ENCODE measurements around the gene PARVB.

The PARVB gene

DNA sequence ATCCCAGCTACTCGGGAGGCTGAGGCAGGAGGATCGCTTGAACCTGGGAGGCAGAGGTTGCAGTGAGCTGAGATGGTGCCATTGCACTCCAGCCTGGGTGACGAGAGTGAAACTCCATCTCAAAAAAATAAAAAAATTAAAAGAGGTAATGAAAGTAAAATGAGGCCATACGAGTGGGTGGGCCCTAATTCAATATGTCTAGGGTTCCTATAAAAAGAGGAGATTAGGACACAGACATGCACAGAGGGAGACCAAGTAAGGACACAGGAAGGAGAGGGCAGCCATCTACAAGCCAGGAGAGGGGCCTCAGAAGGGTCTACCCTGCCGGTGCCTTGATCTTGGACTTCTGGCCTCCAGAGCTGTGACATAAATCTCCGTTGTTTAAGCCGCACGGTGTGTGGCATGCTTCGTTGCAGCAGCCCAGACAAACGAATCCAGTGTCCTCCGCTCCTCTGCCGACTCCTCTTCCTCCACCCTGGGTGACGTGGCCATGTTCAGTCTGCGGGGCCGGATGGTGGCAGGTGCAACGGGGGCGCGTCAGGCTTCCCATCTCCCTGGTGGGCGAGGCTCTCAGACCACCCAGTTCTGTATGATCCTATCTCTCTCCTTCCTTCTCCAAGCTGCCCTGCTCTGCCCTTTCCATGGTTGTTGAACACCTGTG lies 105.0 kb downstream of the PARVB start:
- H3K79me2 ChIP-seq (ENCODE audit: control insufficient read depth, insufficient read depth, low read length, unreplicated experiment) = no peaks in the 10 kb centered on the region
- no peak overlapping the region for H3K27ac ChIP-seq (ENCODE audit: low read depth, low read length)
- H3K27me3 ChIP-seq (ENCODE audit: insufficient read depth, low read length) = no peaks in the 10 kb centered on the region
- no peak overlapping the region for H3K4me3 ChIP-seq (ENCODE audit: low read depth, low read length)
- H3K36me3 ChIP-seq (ENCODE audit: insufficient read depth, low read length) = no peaks in the 10 kb centered on the region
- H2AFZ ChIP-seq (ENCODE audit: low read length, unreplicated experiment) = no peak overlapping the region
- no peaks in the 10 kb centered on the region for H3K4me1 ChIP-seq (ENCODE audit: control insufficient read depth, insufficient read depth, low read length, unreplicated experiment)

DNA sequence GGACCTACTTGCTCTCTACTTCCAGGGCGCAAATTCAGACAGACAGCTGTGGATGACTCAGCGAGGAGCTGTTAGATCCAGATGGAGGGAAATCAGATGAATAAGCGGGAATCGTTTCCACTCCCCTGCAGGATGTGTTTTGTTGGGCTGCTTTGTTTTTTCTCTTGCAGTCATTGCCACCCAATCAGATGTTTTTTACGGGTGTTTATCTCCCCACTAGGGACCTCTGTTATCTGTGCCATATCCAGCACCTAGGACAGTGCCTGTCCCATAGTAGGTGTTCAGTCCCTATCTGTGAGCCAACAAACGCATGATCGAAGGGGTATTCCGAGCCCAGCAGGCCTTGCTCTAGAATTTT lies 105.5 kb downstream of the PARVB start:
- no peaks in the 10 kb centered on the region for H3K27me3 ChIP-seq (ENCODE audit: insufficient read depth, low read length)
- no peak overlapping the region for H3K27ac ChIP-seq (ENCODE audit: low read depth, low read length)
- H3K4me3 ChIP-seq (ENCODE audit: low read depth, low read length) = no peak overlapping the region
- no peaks in the 10 kb centered on the region for H3K4me1 ChIP-seq (ENCODE audit: control insufficient read depth, insufficient read depth, low read length, unreplicated experiment)
- H2AFZ ChIP-seq (ENCODE audit: low read length, unreplicated experiment) = no peak overlapping the region
- no peaks in the 10 kb centered on the region for H3K79me2 ChIP-seq (ENCODE audit: control insufficient read depth, insufficient read depth, low read length, unreplicated experiment)
- no peaks in the 10 kb centered on the region for H3K36me3 ChIP-seq (ENCODE audit: insufficient read depth, low read length)

DNA sequence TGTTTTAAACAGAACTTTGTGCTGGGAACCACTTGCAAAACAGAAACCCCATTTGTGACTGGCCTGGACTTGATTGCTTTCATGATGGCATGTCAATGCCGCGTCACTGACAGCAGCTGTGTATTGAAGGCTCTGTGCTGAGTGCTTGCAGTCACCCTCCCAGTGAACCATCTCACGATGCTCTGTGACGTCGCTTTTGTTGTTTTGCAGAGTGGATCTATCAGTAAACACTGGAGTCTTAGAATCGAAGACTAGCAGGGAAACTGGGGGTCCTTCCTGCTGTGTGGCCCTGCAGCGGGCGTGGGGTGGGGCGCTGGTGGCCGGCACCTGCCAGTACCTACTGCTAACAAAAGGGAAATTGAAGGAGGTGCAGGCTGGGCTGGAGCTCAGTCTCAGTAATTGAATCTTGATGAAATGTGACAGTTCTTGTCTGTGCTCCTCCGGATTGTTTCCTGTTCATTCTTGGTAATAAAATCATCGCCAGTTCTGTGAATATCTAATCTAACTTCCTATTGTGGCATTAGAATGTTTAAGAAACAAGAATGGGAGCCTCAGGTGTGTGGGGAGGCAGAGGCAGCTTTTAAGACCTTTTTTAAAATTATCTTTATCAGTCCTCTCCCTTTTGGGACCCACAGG lies 106.1 kb downstream of the PARVB start:
- no peak overlapping the region for H2AFZ ChIP-seq (ENCODE audit: low read length, unreplicated experiment)
- H3K36me3 ChIP-seq (ENCODE audit: insufficient read depth, low read length) = no peaks in the 10 kb centered on the region
- H3K79me2 ChIP-seq (ENCODE audit: control insufficient read depth, insufficient read depth, low read length, unreplicated experiment) = no peaks in the 10 kb centered on the region
- H3K27ac ChIP-seq (ENCODE audit: low read depth, low read length) = no peak overlapping the region
- H3K4me3 ChIP-seq (ENCODE audit: low read depth, low read length) = no peak overlapping the region
- H3K27me3 ChIP-seq (ENCODE audit: insufficient read depth, low read length) = no peaks in the 10 kb centered on the region
- H3K4me1 ChIP-seq (ENCODE audit: control insufficient read depth, insufficient read depth, low read length, unreplicated experiment) = no peaks in the 10 kb centered on the region

DNA sequence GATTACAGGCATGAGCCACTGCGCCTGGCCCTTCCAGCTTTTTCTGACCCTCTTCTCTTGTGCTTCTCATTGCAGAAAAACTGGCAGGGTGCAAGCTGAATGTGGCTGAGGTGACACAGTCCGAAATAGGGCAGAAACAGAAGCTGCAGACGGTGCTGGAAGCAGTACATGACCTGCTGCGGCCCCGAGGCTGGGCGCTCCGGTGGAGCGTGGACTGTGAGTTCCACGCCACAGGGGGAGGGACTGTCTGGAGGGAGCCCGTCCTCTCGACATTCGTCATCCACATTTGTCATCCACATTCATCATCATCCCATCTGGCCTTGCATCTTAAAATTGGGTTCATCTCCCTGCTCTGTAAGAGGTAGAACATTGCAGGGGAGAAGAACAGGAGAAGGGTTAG lies 107.3 kb downstream of the PARVB start:
- Histone ChIP-seq H3K4me3 (ENCODE audit: low read depth, low read length) (no peak overlapping the region), H3K4me1 (ENCODE audit: control insufficient read depth, insufficient read depth, low read length, unreplicated experiment) (no peaks in the 10 kb centered on the region)

DNA sequence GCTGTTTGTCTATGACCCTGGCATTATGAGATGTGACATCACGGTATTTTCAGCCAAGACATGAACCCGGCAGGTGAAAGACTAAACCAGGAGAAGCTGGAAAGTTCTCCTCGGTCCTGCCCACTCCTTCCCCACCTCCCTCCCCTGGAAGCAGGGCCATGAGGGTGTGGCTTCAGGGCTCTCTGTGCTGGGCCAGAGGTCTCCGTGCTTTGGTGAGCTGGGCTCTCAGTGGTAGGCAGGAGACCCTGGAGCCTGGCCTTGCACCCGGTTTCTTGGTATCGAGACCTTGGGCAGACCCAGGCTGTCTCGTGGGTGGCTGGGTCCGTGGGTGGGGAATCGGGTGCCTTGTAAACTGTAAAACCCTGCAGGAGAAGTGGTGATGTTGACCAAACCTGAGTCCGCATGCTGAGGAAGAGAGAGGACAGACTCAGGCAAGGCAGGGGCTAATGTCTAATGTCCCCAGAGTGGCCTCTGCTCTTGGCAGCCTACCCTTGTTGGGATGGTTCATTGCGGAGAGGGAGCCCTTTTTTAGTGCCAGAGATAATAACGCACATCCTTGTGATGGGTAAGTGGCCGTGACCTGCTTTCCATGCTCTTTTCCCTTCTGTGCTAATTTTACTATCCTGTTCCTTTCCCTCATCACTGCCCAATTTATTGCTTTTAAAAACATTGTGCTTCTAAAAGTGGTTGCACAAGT lies 108.0 kb downstream of the PARVB start:
- Histone ChIP-seq H3K4me3 (ENCODE audit: low read depth, low read length) (no peak overlapping the region), H2AFZ (ENCODE audit: low read length, unreplicated experiment) (no peak overlapping the region), H3K4me1 (ENCODE audit: control insufficient read depth, insufficient read depth, low read length, unreplicated experiment) (no peaks in the 10 kb centered on the region), H3K79me2 (ENCODE audit: control insufficient read depth, insufficient read depth, low read length, unreplicated experiment) (no peaks in the 10 kb centered on the region), H3K36me3 (ENCODE audit: insufficient read depth, low read length) (peaks cover 11% of the 10 kb centered on the region; the same call in 1 of the 2 replicates), H3K27me3 (ENCODE audit: insufficient read depth, low read length) (no peaks in the 10 kb centered on the region), H3K27ac (ENCODE audit: low read depth, low read length) (no peak overlapping the region)

More for the DNA sequence above, 107.3 kb downstream of the PARVB start:
- Histone ChIP-seq H2AFZ (ENCODE audit: low read length, unreplicated experiment) (no peak overlapping the region), H3K27me3 (ENCODE audit: insufficient read depth, low read length) (no peaks in the 10 kb centered on the region), H3K27ac (ENCODE audit: low read depth, low read length) (no peak overlapping the region), H3K36me3 (ENCODE audit: insufficient read depth, low read length) (peaks cover 4% of the 10 kb centered on the region; the same call in 1 of the 2 replicates), H3K79me2 (ENCODE audit: control insufficient read depth, insufficient read depth, low read length, unreplicated experiment) (no peaks in the 10 kb centered on the region)

DNA sequence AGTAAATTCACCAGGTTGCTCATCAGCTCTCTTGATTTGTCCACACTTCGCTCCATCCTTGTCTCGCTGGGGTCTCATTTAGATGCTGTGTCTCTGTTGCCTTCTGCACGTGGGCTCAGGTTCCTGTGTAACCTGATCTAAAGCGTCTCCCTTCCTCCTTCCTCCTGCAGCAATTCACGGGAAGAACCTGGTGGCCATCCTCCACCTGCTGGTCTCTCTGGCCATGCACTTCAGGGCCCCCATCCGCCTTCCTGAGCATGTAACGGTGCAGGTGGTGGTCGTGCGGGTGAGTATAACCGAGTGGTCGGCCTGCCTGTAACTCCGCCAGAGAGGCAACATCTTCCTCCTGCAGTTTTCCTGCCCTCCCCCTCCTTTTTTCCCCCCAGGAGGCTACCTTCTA lies 108.6 kb downstream of the PARVB start:
- Histone ChIP-seq H2AFZ (ENCODE audit: low read length, unreplicated experiment) (no peak overlapping the region), H3K4me3 (ENCODE audit: low read depth, low read length) (no peak overlapping the region), H3K36me3 (ENCODE audit: insufficient read depth, low read length) (peaks cover 16% of the 10 kb centered on the region; the same call in 1 of the 2 replicates), H3K4me1 (ENCODE audit: control insufficient read depth, insufficient read depth, low read length, unreplicated experiment) (no peaks in the 10 kb centered on the region), H3K79me2 (ENCODE audit: control insufficient read depth, insufficient read depth, low read length, unreplicated experiment) (no peaks in the 10 kb centered on the region), H3K27ac (ENCODE audit: low read depth, low read length) (peak overlapping the region; percentile 86), H3K27me3 (ENCODE audit: insufficient read depth, low read length) (no peaks in the 10 kb centered on the region)

DNA sequence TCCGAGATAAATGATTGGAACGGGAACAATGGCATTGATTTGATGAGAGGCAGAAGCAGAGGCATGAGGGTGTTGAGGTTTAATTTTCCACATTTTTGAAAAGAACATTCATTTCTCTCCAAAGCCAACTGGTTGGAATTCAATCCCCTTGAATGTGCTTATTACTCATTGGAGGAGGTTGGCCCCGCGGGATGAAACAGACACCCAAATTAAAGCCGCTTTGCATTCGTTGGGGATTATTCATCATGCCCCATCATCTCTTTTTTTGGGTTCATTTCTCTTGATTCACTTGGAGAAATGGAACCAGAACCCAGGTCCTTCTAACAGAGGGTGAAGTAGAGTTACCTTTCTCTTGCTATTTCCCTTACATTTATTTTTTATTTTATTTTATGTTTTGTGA lies 109.1 kb downstream of the PARVB start:
- H3K4me1 ChIP-seq (ENCODE audit: control insufficient read depth, insufficient read depth, low read length, unreplicated experiment) = no peaks in the 10 kb centered on the region
- no peak overlapping the region for H3K4me3 ChIP-seq (ENCODE audit: low read depth, low read length)
- H3K36me3 ChIP-seq (ENCODE audit: insufficient read depth, low read length) = peaks cover 17% of the 10 kb centered on the region; the same call in 1 of the 2 replicates
- H3K79me2 ChIP-seq (ENCODE audit: control insufficient read depth, insufficient read depth, low read length, unreplicated experiment) = no peaks in the 10 kb centered on the region
- no peak overlapping the region for H2AFZ ChIP-seq (ENCODE audit: low read length, unreplicated experiment)
- no peaks in the 10 kb centered on the region for H3K27me3 ChIP-seq (ENCODE audit: insufficient read depth, low read length)
- H3K27ac ChIP-seq (ENCODE audit: low read depth, low read length) = peak overlapping the region; percentile 86

DNA sequence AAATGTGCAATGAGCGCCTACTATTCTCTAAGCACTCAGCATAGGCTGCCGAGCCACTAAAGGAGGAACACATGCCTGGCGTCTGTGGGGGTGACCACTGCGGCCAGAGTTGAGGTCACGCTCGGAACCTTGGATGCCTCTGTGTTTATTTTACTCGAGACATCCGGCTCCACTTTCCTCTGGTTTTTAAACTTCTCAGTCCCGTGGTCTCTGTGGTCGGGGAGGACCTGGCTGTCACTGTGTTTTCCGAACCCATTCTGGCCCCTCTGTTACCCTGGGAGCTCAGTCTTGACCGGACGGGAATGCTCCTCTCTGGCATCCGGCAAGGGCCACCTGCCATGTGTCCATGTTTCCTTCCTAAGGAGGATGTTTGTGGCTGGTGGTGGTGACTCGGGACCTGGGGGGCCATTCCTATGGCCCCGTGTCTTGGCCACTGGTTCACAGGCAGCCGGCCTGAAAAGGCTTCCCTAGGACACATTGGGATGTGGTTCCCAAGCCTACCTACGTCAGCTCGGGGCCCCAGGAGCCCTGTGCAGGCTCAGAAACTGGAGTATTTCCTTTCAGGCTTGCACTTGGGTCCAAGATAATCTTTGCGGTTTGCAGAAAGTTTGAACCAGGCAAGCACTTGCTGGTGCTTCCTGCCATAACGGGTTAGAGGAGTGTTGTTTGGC lies 109.9 kb downstream of the PARVB start:
- Histone ChIP-seq H3K27me3 (ENCODE audit: insufficient read depth, low read length) (no peaks in the 10 kb centered on the region), H3K4me3 (ENCODE audit: low read depth, low read length) (no peak overlapping the region), H2AFZ (ENCODE audit: low read length, unreplicated experiment) (no peak overlapping the region), H3K79me2 (ENCODE audit: control insufficient read depth, insufficient read depth, low read length, unreplicated experiment) (no peaks in the 10 kb centered on the region), H3K36me3 (ENCODE audit: insufficient read depth, low read length) (peaks cover 17% of the 10 kb centered on the region; the same call in 1 of the 2 replicates), H3K4me1 (ENCODE audit: control insufficient read depth, insufficient read depth, low read length, unreplicated experiment) (no peaks in the 10 kb centered on the region), H3K27ac (ENCODE audit: low read depth, low read length) (peak overlapping the region; percentile 86)

DNA sequence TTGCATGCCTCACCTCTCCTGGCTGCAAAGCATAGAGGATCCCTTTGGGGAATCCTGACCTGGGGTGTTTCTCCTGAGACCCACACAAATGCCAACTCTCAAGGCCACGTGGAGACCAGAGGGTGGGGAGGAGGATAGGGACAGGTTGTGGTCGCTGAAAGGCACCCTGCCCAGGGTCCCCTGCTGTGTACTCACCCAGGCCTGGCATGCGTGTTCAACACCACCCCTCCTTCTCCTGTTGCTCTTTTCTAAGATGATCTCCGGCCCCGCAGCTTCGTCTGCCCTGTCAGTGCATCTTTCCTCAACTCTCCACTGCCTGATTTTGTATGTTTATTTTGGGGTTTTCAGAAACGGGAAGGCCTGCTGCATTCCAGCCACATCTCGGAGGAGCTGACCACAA lies 112.0 kb downstream of the PARVB start:
- Histone ChIP-seq H3K27ac (ENCODE audit: low read depth, low read length) (no peak overlapping the region), H3K4me3 (ENCODE audit: low read depth, low read length) (no peak overlapping the region), H2AFZ (ENCODE audit: low read length, unreplicated experiment) (no peak overlapping the region), H3K36me3 (ENCODE audit: insufficient read depth, low read length) (peaks cover 17% of the 10 kb centered on the region; the same call in 1 of the 2 replicates), H3K79me2 (ENCODE audit: control insufficient read depth, insufficient read depth, low read length, unreplicated experiment) (no peaks in the 10 kb centered on the region), H3K27me3 (ENCODE audit: insufficient read depth, low read length) (no peaks in the 10 kb centered on the region), H3K4me1 (ENCODE audit: control insufficient read depth, insufficient read depth, low read length, unreplicated experiment) (no peaks in the 10 kb centered on the region)

DNA sequence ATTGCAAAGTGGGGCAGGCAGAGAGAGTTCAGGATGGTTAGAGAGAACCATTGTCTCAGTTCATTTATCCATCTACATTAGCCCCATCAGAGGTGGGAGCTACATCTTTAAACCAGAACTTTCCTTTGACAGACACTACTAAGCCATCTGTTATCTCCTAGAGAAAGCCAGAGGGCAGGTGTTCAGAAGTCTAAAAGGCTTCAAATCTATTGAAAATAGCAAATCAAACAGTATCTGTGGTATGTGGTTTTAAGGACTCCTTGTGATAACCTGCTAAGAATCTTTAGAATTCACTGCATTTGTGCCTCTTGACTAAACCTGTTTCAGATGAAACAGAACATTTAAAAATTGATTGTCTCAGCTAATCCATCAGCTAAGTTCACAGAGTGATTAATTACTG lies 112.7 kb downstream of the PARVB start:
- no peak overlapping the region for H2AFZ ChIP-seq (ENCODE audit: low read length, unreplicated experiment)
- H3K27me3 ChIP-seq (ENCODE audit: insufficient read depth, low read length) = no peaks in the 10 kb centered on the region
- no peak overlapping the region for H3K27ac ChIP-seq (ENCODE audit: low read depth, low read length)
- no peaks in the 10 kb centered on the region for H3K79me2 ChIP-seq (ENCODE audit: control insufficient read depth, insufficient read depth, low read length, unreplicated experiment)
- H3K4me1 ChIP-seq (ENCODE audit: control insufficient read depth, insufficient read depth, low read length, unreplicated experiment) = no peaks in the 10 kb centered on the region
- H3K4me3 ChIP-seq (ENCODE audit: low read depth, low read length) = no peak overlapping the region
- peaks cover 17% of the 10 kb centered on the region; the same call in 1 of the 2 replicates for H3K36me3 ChIP-seq (ENCODE audit: insufficient read depth, low read length)

Measured in ACC112 (cell line).